ENCODE data around the gene MCRIP2.

DNA sequence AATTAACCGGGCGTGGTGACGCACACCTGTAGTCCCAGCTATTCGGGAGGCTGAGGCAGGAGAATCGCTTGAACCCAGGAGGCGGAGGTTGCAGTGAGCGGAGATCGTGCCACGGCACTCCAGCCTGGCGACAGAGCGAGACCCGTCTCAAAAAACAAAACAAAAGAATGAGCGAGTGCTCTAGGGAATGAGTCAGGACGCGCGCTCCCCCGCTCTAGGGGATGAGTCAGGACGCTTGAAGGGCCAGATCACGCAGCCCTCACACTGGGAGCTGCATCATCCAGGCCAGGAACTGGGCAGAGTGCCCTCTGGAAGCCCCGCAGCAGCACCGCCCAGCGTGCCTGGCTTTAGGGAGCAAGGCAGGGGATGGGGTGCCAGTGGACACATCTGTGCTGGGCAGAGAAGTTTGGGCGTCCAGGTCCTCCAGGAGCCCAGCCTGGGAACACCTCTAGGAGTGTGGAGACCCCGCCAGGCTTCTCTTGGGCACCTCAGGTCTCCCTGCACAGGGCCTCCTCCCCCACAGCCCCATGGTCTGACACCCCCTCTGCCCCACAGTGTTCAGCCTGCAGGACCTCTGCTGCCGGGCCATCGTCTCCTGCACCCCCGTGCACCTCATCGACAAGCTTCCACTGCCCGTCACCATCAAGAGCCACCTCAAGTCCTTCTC lies 14.7 kb upstream of the MCRIP2 start:
- TF ChIP-seq POLR2A (IDR thresholded peaks at IDR 0.05; ENCODE audit: control extremely low read depth in 1 of 2, low read depth in 2 of 2, low read length in 2 of 2): no peak
- TF ChIP-seq JUND (IDR thresholded peaks at IDR 0.05; ENCODE audit: low read length): no peak
- TF ChIP-seq, protein P1, sequence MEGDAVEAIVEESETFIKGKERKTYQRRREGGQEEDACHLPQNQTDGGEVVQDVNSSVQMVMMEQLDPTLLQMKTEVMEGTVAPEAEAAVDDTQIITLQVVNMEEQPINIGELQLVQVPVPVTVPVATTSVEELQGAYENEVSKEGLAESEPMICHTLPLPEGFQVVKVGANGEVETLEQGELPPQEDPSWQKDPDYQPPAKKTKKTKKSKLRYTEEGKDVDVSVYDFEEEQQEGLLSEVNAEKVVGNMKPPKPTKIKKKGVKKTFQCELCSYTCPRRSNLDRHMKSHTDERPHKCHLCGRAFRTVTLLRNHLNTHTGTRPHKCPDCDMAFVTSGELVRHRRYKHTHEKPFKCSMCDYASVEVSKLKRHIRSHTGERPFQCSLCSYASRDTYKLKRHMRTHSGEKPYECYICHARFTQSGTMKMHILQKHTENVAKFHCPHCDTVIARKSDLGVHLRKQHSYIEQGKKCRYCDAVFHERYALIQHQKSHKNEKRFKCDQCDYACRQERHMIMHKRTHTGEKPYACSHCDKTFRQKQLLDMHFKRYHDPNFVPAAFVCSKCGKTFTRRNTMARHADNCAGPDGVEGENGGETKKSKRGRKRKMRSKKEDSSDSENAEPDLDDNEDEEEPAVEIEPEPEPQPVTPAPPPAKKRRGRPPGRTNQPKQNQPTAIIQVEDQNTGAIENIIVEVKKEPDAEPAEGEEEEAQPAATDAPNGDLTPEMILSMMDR (IDR thresholded peaks at IDR 0.05; ENCODE audit: control extremely low read depth in 1 of 3, insufficient read depth in 1 of 3, low read depth in 1 of 3, low read length in 3 of 3): no peak
- TF ChIP-seq PHF8 (conservative IDR thresholded peaks at IDR 0.05; ENCODE audit: low read depth, low read length): no peak
- TF ChIP-seq SP1 (IDR thresholded peaks at IDR 0.05; ENCODE audit: low read depth, low read length): no peak

Measured in H1 (cell line).